ENCODE measurements around the gene TNFSF8.

- TF ChIP-seq CTCF (IDR thresholded peaks at IDR 0.05) (no peak), POLR2A (IDR thresholded peaks at IDR 0.05) (no peak)
These were observed 29.9 kb upstream of the TNFSF8 start for GRCh38 chr9:114960276-114960675.
